SK-N-SH (cell line): ENCODE data around the gene CCDC141.

Experiments
- EP300 ChIP-seq, 2 experiments: IDR thresholded peaks; 2 replicates each; pipeline versions ENCODE4 v1.4.0 to v1.6.1; 2012; ENCODE audit warnings: borderline replicate concordance in 1 of 2, low read depth in 1 of 2, low read length in 1 of 2
- RFX5 ChIP-seq: IDR thresholded peaks from 2 replicates; pipeline ENCODE4 v1.6.1; 2012; ENCODE audit warnings: mild to moderate bottlenecking, improper control_type of control experiment, low read length
- SMC3 ChIP-seq: IDR thresholded peaks from 2 replicates; pipeline ENCODE4 v1.6.1; 2012; ENCODE audit warnings: low read depth, low read length, improper control_type of control experiment
- ZBTB33 ChIP-seq: IDR thresholded peaks from 2 replicates; pipeline ENCODE4 v1.4.0; 2012; ENCODE audit warnings: low read depth, borderline replicate concordance

- TF ChIP-seq ZBTB33 (no peak), RFX5 (no peak), EP300 (IDR thresholded peaks at IDR 0.05; ENCODE audit: borderline replicate concordance in 1 of 2, low read depth in 1 of 2, low read length in 1 of 2) (no peak), SMC3 (no peak)
Observed at GRCh38 chr2:178962805-178963433, 87.0 kb downstream of the CCDC141 start.
